Epithelial cell of esophagus (primary cell): ENCODE data around the gene EPHB1.

ENCODE experiments used
- DNase-seq: peaks from one replicate; pipeline ENCODE4 v3.0.0; 2010; ENCODE audit warnings: low read depth
- H3K4me3 ChIP-seq: 2 replicates; pipeline ENCODE4 v1.5.1; 2011; ENCODE audit warnings: mild to moderate bottlenecking, low read length, control low read depth
- CTCF ChIP-seq: IDR thresholded peaks from 2 replicates; pipeline ENCODE4 v1.5.1; 2011; ENCODE audit warnings: low read depth, mild to moderate bottlenecking, low read length, control low read depth, inconsistent platforms; ENCODE audit not compliant: insufficient read depth; ENCODE audit errors: missing control alignments

The EPHB1 gene

GRCh38 chr3:134985864-134986715 is 191.0 kb downstream of the EPHB1 start:
- no peak for TF ChIP-seq CTCF
- no peak for DNase-seq
- no peak overlapping the region for H3K4me3 ChIP-seq

- no peak for DNase-seq
- TF ChIP-seq CTCF, result no peak
- H3K4me3 ChIP-seq, result no peak overlapping the region
Observed at GRCh38 chr3:134988666-134989065, 193.6 kb downstream of the EPHB1 start.

- no peak for DNase-seq
- no peak for TF ChIP-seq CTCF
Observed at GRCh38 chr3:134991003-134991402, 195.9 kb downstream of the EPHB1 start.

GRCh38 chr3:134991472-134992010 is 196.5 kb downstream of the EPHB1 start:
- DNase-seq, result no peak
- no peak for TF ChIP-seq CTCF
- no peak overlapping the region for H3K4me3 ChIP-seq

More at GRCh38 chr3:134991003-134991402, 195.9 kb downstream of the EPHB1 start:
- H3K4me3 ChIP-seq, result no peak overlapping the region

- DNase-seq, result no peak
- H3K4me3 ChIP-seq, result no peak overlapping the region
- TF ChIP-seq CTCF, result no peak
Observed at GRCh38 chr3:134992180-134992579, 197.1 kb downstream of the EPHB1 start.

GRCh38 chr3:134992586-134992985 is 197.5 kb downstream of the EPHB1 start:
- no peak for DNase-seq
- H3K4me3 ChIP-seq, result no peak overlapping the region
- no peak for TF ChIP-seq CTCF
